OCI-LY3 (cell line): ENCODE data around the gene MAP3K6.

Source experiments
- CTCF ChIP-seq: fragments of 200-600, 300-600 bp; sonication (generic); IDR thresholded peaks from 2 replicates; pipeline ENCODE4 v1.5.1; 2014; ENCODE audit warnings: antibody characterized with exemption, low read length, low read depth
- EZH2phosphoT487 ChIP-seq: fragments of 200-600 bp; shearing (Covaris generic); IDR thresholded peaks from 2 replicates; pipeline ENCODE4 v1.6.1; 2018; ENCODE audit warnings: antibody characterized with exemption, mixed run types, low read depth

- TF ChIP-seq CTCF = no peak
- TF ChIP-seq EZH2phosphoT487 = no peak
Observed at GRCh38 chr1:27307874-27308598, 58.7 kb downstream of the MAP3K6 start.
